Neural cell (in vitro differentiated cells): Measurements from ENCODE around the gene IBA57. TPM values are rescaled to one million over a fixed set of nuclear protein-coding genes. Genes with fewer than 3 reads are reported as not detected.

ENCODE experiments used
- H2AFZ ChIP-seq: fragments of 200-600, 300-800 bp; sonication (generic), shearing (Covaris generic); 2 replicates; pipeline ENCODE4 v1.6.0; 2014; ENCODE audit warnings: low read depth, mild to moderate bottlenecking, antibody characterized with exemption, low read length, moderate library complexity
- H3F3A ChIP-seq: fragments of 200-600 bp; shearing (Covaris generic); 2 replicates; pipeline ENCODE4 v1.6.1; 2016; ENCODE audit warnings: mild to moderate bottlenecking, moderate library complexity, mixed read lengths, antibody characterized with exemption, low read length; ENCODE audit not compliant: insufficient read depth, poor library complexity, severe bottlenecking
- H3K27ac ChIP-seq: fragments of 200-600, 300-800 bp; sonication (generic), shearing (Covaris generic); 2 replicates; pipeline ENCODE4 v1.5.1; 2014; ENCODE audit warnings: mild to moderate bottlenecking, low read length, moderate library complexity
- H3K27me3 ChIP-seq: fragments of 300-800, 200-600 bp; sonication (generic), shearing (Covaris generic); 2 replicates; pipeline ENCODE4 v1.6.0; 2014; ENCODE audit warnings: mild to moderate bottlenecking, low read depth, low read length, moderate library complexity; ENCODE audit not compliant: insufficient read depth
- H3K36me3 ChIP-seq: fragments of 300-800, 200-600 bp; sonication (generic), shearing (Covaris generic); 2 replicates; pipeline ENCODE4 v1.5.1; 2014; ENCODE audit warnings: mild to moderate bottlenecking, antibody characterized with exemption, low read length, moderate library complexity; ENCODE audit not compliant: insufficient read depth
- H3K4me2 ChIP-seq: fragments of 300-800, 200-600 bp; sonication (generic), shearing (Covaris generic); 2 replicates; pipeline ENCODE4 v1.6.0; 2014; ENCODE audit warnings: mild to moderate bottlenecking, low read length
- H3K4me3 ChIP-seq: fragments of 300-800, 200-600 bp; sonication (generic), shearing (Covaris generic); 2 replicates; pipeline ENCODE4 v1.5.1; 2014; ENCODE audit warnings: mild to moderate bottlenecking, low read length, moderate library complexity
- H3K79me2 ChIP-seq: fragments of 200-600 bp; shearing (Covaris generic); replicated peaks from 2 replicates; pipeline ENCODE4 v1.6.0; 2014; ENCODE audit warnings: mild to moderate bottlenecking, low read length, moderate library complexity; ENCODE audit not compliant: insufficient read depth
- H3K9ac ChIP-seq: fragments of 300-800, 200-600 bp; sonication (generic), shearing (Covaris generic); 2 replicates; pipeline ENCODE4 v1.6.1; 2016; ENCODE audit warnings: mild to moderate bottlenecking, low read length, mixed read lengths
- H3K9me2 ChIP-seq: fragments of 200-600 bp; shearing (Covaris generic); 2 replicates; pipeline ENCODE4 v1.6.1; 2016; ENCODE audit warnings: mild to moderate bottlenecking, low read length, mixed read lengths; ENCODE audit not compliant: insufficient read depth
- H3K9me3 ChIP-seq: fragments of 200-600, 300-800 bp; sonication (generic), shearing (Covaris generic); 2 replicates; pipeline ENCODE4 v1.6.1; 2016; ENCODE audit warnings: mild to moderate bottlenecking, mixed run types, low read length, moderate library complexity, mixed read lengths
- H4K20me1 ChIP-seq: fragments of 200-600 bp; shearing (Covaris generic); 2 replicates; pipeline ENCODE4 v1.6.1; 2016; ENCODE audit warnings: mild to moderate bottlenecking, mixed run types; ENCODE audit not compliant: insufficient read depth
- CTCF ChIP-seq: fragments of 450-650 bp; IDR thresholded peaks from 2 replicates; pipeline ENCODE4 v1.5.1; 2014; ENCODE audit warnings: antibody characterized with exemption, mild to moderate bottlenecking, moderate library complexity; ENCODE audit not compliant: poor library complexity, severe bottlenecking
- EP300 ChIP-seq: fragments of 450-650 bp; conservative IDR thresholded peaks from 2 replicates; pipeline ENCODE4 v1.6.1; 2014; ENCODE audit warnings: antibody characterized with exemption, mild to moderate bottlenecking, moderate library complexity; ENCODE audit not compliant: poor library complexity, severe bottlenecking
- EZH2 ChIP-seq: fragments of 200-600, 300-800 bp; shearing (Covaris generic), sonication (generic); IDR thresholded peaks from 2 replicates; pipeline ENCODE4 v1.6.1; 2014; ENCODE audit warnings: antibody characterized with exemption, low read length, borderline replicate concordance, mild to moderate bottlenecking; ENCODE audit not compliant: insufficient read depth, poor library complexity, severe bottlenecking
- MXI1 ChIP-seq: fragments of 450-650 bp; conservative IDR thresholded peaks from 2 replicates; pipeline ENCODE4 v1.6.1; 2014; ENCODE audit warnings: antibody characterized with exemption, mild to moderate bottlenecking; ENCODE audit not compliant: poor library complexity, severe bottlenecking
- POLR2AphosphoS5 ChIP-seq: IDR thresholded peaks from 2 replicates; pipeline ENCODE4 v1.6.1; 2012
- RAD21 ChIP-seq: fragments of 450-650 bp; conservative IDR thresholded peaks from 2 replicates; pipeline ENCODE4 v1.6.1; 2014; ENCODE audit warnings: antibody characterized with exemption, mild to moderate bottlenecking, moderate library complexity
- REST ChIP-seq: IDR thresholded peaks from 2 replicates; pipeline ENCODE4 v1.6.1; 2012; ENCODE audit warnings: borderline replicate concordance
- SMC3 ChIP-seq: fragments of 450-650 bp; conservative IDR thresholded peaks from 2 replicates; pipeline ENCODE4 v1.6.1; 2014; ENCODE audit warnings: antibody characterized with exemption, mild to moderate bottlenecking, moderate library complexity; ENCODE audit not compliant: poor library complexity
- TAF1 ChIP-seq: IDR thresholded peaks from 2 replicates; pipeline ENCODE4 v1.6.1; 2012; ENCODE audit warnings: low read depth
- polyA plus RNA-seq: library from polyadenylated mRNA; depleted of rRNA; stranded (reverse); fragments of >200 nt; gene quantifications from 2 replicates; pipeline ENCODE4 v1.2.3, GENCODE V29; 2014

Gene IBA57
- polyA plus RNA-seq, 1 donor from 2014 or later = 5.5 TPM

- Histone ChIP-seq H2AFZ (peak overlapping the region; percentile 98), H3K36me3 (no peaks in the 10 kb centered on the region)
- no peak for TF ChIP-seq TAF1
- no peak for TF ChIP-seq CTCF
- TF ChIP-seq RAD21 = no peak
- no peak for TF ChIP-seq MXI1
- TF ChIP-seq SMC3 = no peak
- no peak for TF ChIP-seq POLR2AphosphoS5
- no peak for TF ChIP-seq REST
- TF ChIP-seq EZH2 = no peak
- no peak for TF ChIP-seq EP300
These were observed 838 bp upstream of the IBA57 start for GRCh38 chr1:228164561-228165371.

GRCh38 chr1:228166170-228166936 lies 749 bp downstream of the IBA57 start:
- Histone ChIP-seq H3K9me3 (no peaks in the 10 kb centered on the region), H3K27me3 (no peaks in the 10 kb centered on the region), H3K9ac (peak overlapping the region; percentile 86), H3K36me3 (no peaks in the 10 kb centered on the region), H2AFZ (peak overlapping the region; percentile 29), H3K4me3 (peak overlapping the region; percentile 83), H3K79me2 (peaks cover 11% of the 10 kb centered on the region), H3K4me2 (peak overlapping the region; percentile 90), H4K20me1 (no peaks in the 10 kb centered on the region), H3K9me2 (no peaks in the 10 kb centered on the region), H3F3A (no peaks in the 10 kb centered on the region), H3K27ac (peak overlapping the region; percentile 82)
- no peak for TF ChIP-seq CTCF
- no peak for TF ChIP-seq RAD21
- TF ChIP-seq EP300 = no peak
- TF ChIP-seq REST = no peak
- no peak for TF ChIP-seq SMC3
- peak; percentile 42 for TF ChIP-seq POLR2AphosphoS5

More at GRCh38 chr1:228164561-228165371, 838 bp upstream of the IBA57 start:
- no peaks in the 10 kb centered on the region for H4K20me1 ChIP-seq
- no peaks in the 10 kb centered on the region for H3K9me3 ChIP-seq
- H3K27me3 ChIP-seq = no peaks in the 10 kb centered on the region
- H3K27ac ChIP-seq = peak overlapping the region; percentile 90
- peak overlapping the region; percentile 83 for H3K4me3 ChIP-seq
- H3F3A ChIP-seq = no peaks in the 10 kb centered on the region
- peak overlapping the region; percentile 89 for H3K4me2 ChIP-seq
- H3K9me2 ChIP-seq = no peaks in the 10 kb centered on the region
- H3K79me2 ChIP-seq = peaks cover 11% of the 10 kb centered on the region
- peak overlapping the region; percentile 78 for H3K9ac ChIP-seq
